GM19099 (cell line): ENCODE results near the gene ADAMTSL1.

Source experiments
- POLR2A ChIP-seq: IDR thresholded peaks from 3 replicates; pipeline ENCODE4 v1.6.1; 2011; ENCODE audit warnings: low read depth; ENCODE audit not compliant: insufficient read length; ENCODE audit errors: extremely low read depth

The ADAMTSL1 gene

DNA sequence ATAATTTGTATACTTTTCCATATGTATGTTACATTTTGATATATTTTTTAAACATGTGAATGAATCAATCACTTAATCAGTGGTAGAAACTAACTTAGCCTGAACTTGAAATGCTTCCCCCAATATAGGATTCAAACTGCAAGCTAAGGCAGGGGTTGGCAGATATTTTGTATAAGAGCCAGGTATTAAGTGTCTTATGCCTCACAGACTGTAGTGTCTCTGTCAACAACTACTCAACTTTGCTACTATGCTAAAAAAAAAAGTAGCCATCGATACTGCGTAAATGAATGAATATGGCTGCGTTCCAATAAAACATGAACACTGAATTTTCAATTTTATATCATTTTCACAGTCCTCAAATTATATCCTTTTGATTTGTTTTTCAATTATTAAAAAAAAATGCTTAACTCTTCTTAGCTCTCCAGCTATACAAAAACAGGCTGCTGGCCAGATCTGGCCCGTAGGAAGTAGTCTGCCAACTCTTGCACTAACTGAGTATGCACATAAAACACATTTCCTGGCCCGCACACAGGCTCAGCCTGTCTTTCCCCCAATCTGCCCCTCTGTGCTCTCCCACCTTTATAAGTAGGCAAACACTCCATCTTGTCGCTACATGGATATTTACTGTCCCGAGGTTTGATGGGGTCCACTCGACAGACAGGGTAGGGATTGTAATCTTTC lies 467.2 kb downstream of the ADAMTSL1 start:
- no peak for TF ChIP-seq POLR2A

DNA sequence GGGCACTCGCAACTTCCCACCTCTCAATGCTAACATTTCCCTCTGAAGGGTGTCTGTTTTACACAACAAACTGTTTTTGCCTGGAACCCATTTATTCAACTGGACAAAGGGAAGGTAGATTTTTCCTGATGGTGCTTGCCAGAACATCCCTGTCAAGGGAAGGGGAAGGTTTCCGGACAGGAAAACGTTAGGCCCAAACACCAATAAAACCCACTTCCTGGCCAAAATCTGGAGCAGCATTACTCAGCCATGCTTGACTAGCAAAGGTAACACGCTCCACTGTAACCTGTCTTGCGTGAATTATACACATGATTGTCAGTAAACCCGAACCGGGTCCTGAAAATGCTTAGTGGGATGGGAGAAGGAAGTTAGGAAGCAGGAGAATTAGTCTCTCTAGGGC lies 468.8 kb downstream of the ADAMTSL1 start:
- no peak for TF ChIP-seq POLR2A

DNA sequence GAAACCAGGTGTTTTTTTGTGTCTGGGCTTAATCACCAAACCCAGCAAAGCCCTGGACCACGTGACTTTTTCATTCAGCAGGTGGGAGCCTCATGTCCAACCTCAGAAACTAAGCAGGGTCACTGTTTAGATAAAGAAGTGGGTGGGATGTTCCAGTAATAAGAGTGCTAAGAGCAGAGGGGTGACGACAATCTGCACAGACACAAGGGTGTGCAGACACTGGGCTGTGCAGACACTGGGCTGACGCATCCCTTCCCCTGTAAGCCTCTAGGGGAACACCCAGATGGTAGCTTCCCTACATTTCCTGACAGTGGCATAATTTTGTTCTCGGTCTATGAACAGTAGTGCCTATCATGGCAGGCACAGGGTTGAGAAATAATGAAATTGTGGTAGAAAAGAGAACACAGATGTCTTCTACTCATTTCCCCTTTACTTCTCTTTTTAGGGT lies 474.0 kb downstream of the ADAMTSL1 start:
- no peak for TF ChIP-seq POLR2A

DNA sequence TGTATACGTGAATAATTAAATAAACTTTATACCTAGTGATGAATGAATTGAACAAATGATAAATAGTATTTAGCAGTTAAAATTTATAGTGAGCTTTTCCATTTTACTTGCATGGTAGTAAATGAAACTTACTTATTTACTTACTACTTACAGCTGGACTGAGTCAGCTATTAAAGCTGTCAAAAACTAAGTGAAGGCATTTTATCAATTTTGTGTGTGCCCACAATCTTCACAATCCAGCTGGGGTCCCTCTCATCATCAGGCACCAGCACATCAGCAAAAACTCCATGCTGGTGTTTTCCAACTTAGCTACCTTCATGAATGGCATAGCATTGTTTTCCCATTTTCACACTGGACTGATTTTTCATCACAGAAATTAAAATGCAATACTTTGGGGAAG lies 478.0 kb downstream of the ADAMTSL1 start:
- no peak for TF ChIP-seq POLR2A

DNA sequence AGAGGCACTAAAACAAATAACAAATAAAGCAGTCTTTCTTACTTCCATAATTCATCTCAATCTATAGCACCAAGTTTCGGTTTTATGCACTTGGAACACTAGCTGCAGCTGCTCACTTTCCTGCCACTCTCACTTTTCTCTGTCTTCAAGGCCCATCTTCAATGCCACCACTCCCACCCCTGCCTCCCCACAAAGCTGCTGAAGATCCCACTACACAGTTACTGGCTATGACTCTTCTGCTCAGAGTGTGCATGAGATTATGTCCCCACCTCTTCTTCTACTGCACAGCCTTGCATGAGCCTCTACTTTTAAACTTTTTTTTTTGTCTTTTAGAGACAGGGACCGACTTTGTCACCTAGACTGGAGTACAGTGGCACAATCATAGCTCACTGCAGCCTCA lies 481.7 kb downstream of the ADAMTSL1 start:
- TF ChIP-seq POLR2A, result no peak
